Measurements from ENCODE around the gene IL32. TPM values are rescaled to one million over a fixed set of nuclear protein-coding genes. Genes with fewer than 3 reads are reported as not detected.

The IL32 gene
- total RNA-seq, 4 donors from 2014 or later: 4.2 to 32.9 (median 21.7) TPM

GRCh38 chr16:3060339-3061127, 4.9 kb upstream of the IL32 start:
- no peak for DNase-seq (ENCODE audit: low spot score in 2 of 2)
- Histone ChIP-seq H3K9me3 (no peaks in the 10 kb centered on the region), H3K36me3 (no peaks in the 10 kb centered on the region), H3K27me3 (no peaks in the 10 kb centered on the region), H3K4me3 (no peak overlapping the region), H3K4me1 (peaks cover 0 to 30% (median 16%) of the 10 kb centered on the region in 4 donors), H3K27ac (no peak overlapping the region)
- TF ChIP-seq, protein P1, sequence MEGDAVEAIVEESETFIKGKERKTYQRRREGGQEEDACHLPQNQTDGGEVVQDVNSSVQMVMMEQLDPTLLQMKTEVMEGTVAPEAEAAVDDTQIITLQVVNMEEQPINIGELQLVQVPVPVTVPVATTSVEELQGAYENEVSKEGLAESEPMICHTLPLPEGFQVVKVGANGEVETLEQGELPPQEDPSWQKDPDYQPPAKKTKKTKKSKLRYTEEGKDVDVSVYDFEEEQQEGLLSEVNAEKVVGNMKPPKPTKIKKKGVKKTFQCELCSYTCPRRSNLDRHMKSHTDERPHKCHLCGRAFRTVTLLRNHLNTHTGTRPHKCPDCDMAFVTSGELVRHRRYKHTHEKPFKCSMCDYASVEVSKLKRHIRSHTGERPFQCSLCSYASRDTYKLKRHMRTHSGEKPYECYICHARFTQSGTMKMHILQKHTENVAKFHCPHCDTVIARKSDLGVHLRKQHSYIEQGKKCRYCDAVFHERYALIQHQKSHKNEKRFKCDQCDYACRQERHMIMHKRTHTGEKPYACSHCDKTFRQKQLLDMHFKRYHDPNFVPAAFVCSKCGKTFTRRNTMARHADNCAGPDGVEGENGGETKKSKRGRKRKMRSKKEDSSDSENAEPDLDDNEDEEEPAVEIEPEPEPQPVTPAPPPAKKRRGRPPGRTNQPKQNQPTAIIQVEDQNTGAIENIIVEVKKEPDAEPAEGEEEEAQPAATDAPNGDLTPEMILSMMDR (IDR thresholded peaks at IDR 0.05): no peak
- TF ChIP-seq EP300 (IDR thresholded peaks at IDR 0.05): no peak
- WGBS, 2 donors: 82 to 85% methylated on average over 12 to 14 of the region's 14 CpGs

GRCh38 chr16:3062553-3062952, 2.9 kb upstream of the IL32 start:
- no peak overlapping the region for H3K4me3 ChIP-seq
- H3K9me3 ChIP-seq: no peaks in the 10 kb centered on the region
- no peaks in the 10 kb centered on the region for H3K36me3 ChIP-seq
- DNase-seq (ENCODE audit: low spot score in 2 of 2): no peak
- TF ChIP-seq EP300 (IDR thresholded peaks at IDR 0.05) (no peak), POLR2A (IDR thresholded peaks at IDR 0.05) (no peak)
- TF ChIP-seq, protein P1 (IDR thresholded peaks at IDR 0.05): no peak
- H3K27ac ChIP-seq: no peak overlapping the region
- peaks cover 0 to 31% (median 16%) of the 10 kb centered on the region in 4 donors for H3K4me1 ChIP-seq
- H3K27me3 ChIP-seq: no peaks in the 10 kb centered on the region
- 78 to 89% methylated on average over 6 of the region's 6 CpGs for WGBS, 2 donors

DNA sequence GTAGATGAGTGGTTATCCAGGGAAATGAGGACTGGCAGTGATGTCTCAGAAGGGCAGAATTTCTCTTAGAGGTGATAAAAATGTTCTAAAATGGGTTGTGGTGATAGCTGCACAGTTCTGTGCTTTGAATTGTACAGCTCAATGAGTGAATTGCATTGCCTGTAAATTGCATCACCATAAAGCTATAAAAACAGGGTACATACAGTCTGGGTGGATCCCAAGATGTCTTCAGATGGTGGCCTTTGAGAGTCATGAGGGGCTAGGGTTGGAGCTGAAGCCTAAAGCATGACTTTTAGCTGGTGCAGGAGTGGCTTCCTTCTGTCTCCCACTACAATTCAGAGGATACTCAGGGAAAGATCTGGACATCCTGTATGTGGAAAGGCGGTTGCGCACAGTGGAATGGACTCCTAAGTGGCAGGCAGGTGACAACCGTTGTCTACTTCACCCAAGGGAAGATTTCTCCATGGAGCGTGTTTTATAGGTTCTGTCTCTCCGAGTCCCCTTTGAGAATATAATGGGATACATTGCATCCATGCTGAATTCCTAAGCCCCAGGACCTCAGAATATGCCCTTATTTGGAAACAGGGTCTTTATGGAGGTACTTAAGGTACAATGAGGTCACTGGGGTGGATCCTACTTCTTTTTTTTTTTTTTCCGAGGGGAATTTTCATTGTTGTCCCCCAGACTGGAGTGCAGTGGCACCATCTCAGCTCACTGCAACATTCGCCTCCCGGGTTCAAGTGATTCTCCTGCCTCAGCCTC, 1.6 kb upstream of the IL32 start:
- TF ChIP-seq, protein P1 (IDR thresholded peaks at IDR 0.05): no peak
- no peak for TF ChIP-seq POLR2A (IDR thresholded peaks at IDR 0.05)
- no peak for TF ChIP-seq EP300 (IDR thresholded peaks at IDR 0.05)
- WGBS, 2 donors: 80 to 86% methylated on average over 8 of the region's 8 CpGs
- H3K4me3 ChIP-seq: no peak overlapping the region
- peaks cover 0 to 19% (median 9%) of the 10 kb centered on the region in 4 donors for H3K4me1 ChIP-seq
- H3K27ac ChIP-seq: no peak overlapping the region
- DNase-seq (ENCODE audit: low spot score in 2 of 2): no peak
- no peaks in the 10 kb centered on the region for H3K36me3 ChIP-seq
- H3K9me3 ChIP-seq: no peaks in the 10 kb centered on the region
- H3K27me3 ChIP-seq: no peaks in the 10 kb centered on the region

DNA sequence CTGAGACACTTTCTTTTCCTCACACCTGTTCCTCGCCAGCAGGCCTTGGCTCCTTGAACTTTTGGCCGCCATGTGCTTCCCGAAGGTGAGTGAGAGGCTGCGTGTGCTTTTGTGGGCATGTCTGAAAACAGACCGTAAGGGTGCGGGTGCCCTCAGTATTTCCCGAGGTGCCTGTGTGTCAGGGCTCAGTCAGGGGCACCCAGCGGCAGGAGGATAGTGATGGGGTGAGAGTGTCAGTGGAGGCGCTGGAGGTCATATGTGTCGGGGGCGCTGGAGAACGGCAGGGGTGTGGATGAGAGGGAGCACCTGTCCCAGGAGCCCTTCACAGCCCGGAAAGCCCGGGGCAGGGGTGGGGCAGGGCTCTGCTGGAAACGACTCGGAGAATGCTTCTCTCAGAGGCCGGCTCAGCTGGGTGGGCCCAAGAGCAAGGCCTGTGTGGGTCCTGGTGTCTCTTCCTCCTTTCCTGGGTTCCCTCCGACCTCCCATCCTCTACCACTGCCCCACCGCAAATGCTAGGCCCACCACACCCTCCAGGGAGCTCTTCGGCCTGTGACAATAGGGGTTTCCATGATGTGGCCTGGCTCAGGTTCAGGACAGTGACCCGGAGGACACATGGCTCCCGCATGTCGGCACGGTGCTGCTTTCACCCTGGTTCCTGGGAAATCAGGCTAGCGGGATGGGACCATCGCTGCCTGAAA, 451 bp downstream of the IL32 start:
- 73 to 78% methylated on average over 26 of the region's 26 CpGs for WGBS, 2 donors
- no peak for DNase-seq (ENCODE audit: low spot score in 2 of 2)
- no peaks in the 10 kb centered on the region for H3K36me3 ChIP-seq
- no peaks in the 10 kb centered on the region for H3K27me3 ChIP-seq
- no peaks in the 10 kb centered on the region for H3K9me3 ChIP-seq
- TF ChIP-seq, protein P1 (IDR thresholded peaks at IDR 0.05): no peak
- TF ChIP-seq EP300 (IDR thresholded peaks at IDR 0.05) (no peak), POLR2A (IDR thresholded peaks at IDR 0.05) (no peak)
- peak overlapping the region in 2 of 4 donors; percentile 51 to 77 for H3K27ac ChIP-seq
- H3K4me1 ChIP-seq: peaks cover 0 to 11% (median 2%) of the 10 kb centered on the region in 4 donors
- H3K4me3 ChIP-seq: peak overlapping the region in 2 of 4 donors; percentile 30 to 36
